ENCODE data around the gene PRDM1.

Gene PRDM1

DNA sequence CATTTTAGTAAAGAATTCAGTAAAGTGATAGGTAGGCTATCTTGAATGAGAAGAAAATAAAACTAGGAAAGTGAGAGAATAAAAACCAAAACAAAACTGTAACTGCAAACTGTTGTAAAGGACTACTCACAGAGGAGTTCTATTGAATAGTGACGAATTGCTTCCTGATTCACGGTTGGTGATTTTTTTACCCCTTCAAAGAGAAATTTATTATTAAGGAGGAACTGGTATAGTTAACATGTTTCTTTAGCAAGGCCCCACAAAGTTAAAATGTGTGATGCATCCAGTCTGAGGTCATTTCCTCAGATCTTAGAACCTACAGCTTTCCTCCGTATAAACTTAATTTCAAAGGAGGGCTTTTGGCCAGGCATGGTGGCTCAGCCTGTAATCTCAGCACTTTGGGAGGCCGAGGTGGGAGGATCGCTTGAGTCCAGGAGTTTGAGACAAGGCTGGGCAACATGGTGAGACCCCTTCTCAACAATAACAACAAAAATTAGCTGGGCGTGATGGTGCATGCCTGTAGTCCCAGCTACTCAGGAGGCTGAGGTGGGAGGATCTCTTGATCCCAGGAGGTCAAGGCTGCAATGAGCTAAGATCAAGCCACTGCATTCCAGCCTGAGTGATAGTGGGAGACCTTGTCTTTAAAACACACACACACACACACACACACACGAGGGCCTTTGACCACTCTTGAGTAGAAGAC lies 8.3 kb downstream of the PRDM1 start:
- peak overlapping the region; percentile 97 for H3K27ac ChIP-seq

GRCh38 chr6:106094964-106095335 lies 8.8 kb downstream of the PRDM1 start:
- no peak for DNase-seq (ENCODE audit: low read depth, low spot score)
- peak overlapping the region; percentile 97 for H3K27ac ChIP-seq

More for the DNA sequence above, 8.3 kb downstream of the PRDM1 start:
- DNase-seq (ENCODE audit: low read depth, low spot score) = no peak

- DNase-seq (ENCODE audit: low read depth, low spot score) = no peak
- H3K27ac ChIP-seq = peak overlapping the region; percentile 97
Measured at GRCh38 chr6:106097411-106098231, 11.5 kb downstream of the PRDM1 start.

DNA sequence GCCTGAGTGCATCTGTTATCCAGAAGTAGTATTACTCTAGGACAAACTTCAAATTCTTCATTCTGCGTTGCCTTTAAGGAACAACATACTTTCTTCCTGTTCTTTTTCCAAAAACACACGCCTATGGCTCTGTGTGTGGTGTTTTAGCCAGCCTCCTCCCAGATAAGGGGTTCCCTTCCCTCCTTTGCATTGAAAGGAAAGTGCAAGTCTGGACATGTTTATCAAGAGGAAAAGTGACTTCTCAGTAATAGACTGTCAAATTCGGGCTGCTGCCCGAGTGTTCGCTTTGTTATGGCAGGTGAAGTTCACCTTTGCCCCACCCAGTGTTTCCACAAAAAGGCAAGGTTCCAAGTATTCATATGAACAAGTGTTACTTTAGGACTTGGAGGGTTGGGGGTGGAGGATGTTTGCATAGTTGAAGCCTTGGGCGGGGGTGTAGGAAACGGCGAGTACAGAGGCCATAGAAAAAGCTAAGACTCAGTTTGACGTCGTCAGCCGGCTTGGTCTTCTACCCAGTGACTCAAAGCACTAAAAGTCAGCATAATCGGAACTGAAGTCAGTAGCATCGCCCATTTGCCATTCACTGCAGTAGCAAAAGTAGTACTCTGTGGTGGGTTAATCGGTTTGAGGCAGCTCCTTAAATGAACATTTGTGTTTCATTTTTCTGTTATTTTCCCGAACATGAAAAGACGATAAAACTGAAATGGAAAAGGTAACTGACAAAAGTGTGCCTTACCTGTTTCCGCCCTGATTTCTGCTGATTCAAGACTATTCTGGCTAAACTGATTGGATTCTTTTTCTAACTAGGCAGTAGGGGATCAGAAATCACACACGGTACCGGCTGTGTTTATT lies 12.5 kb downstream of the PRDM1 start:
- DNase-seq (ENCODE audit: low read depth, low spot score) = peak; percentile 83
- H3K27ac ChIP-seq = peak overlapping the region; percentile 97

- peak overlapping the region; percentile 97 for H3K27ac ChIP-seq
- DNase-seq (ENCODE audit: low read depth, low spot score) = no peak
Measured at GRCh38 chr6:106099235-106099537, 13.1 kb downstream of the PRDM1 start.

DNA sequence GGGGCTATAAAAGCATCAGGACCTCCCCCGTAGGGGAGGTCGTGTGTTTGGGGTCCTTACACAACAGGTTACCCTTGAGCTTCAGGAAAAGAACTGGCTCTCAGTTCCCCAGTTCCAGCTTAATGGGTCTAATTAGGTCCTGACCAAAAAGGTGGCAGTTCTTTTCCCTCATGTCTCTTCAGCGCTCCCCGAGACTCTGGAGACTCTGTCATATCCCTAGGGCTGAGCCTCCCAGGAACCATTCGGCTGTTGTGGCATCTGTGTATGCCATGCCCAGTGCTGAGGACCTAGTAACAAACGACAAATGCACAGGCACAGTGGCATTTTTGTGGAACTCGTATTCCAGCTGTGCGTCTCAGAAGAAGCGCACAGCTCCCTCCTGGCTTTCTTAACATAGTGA lies 14.6 kb downstream of the PRDM1 start:
- peak overlapping the region; percentile 97 for H3K27ac ChIP-seq
- DNase-seq (ENCODE audit: low read depth, low spot score) = no peak

- H3K27ac ChIP-seq = peak overlapping the region; percentile 97
- DNase-seq (ENCODE audit: low read depth, low spot score) = no peak
Measured at GRCh38 chr6:106101466-106101865, 15.3 kb downstream of the PRDM1 start.

- DNase-seq (ENCODE audit: low read depth, low spot score) = no peak
- H3K27ac ChIP-seq = peak overlapping the region; percentile 97
Measured at GRCh38 chr6:106102034-106102433, 15.9 kb downstream of the PRDM1 start.

DNA sequence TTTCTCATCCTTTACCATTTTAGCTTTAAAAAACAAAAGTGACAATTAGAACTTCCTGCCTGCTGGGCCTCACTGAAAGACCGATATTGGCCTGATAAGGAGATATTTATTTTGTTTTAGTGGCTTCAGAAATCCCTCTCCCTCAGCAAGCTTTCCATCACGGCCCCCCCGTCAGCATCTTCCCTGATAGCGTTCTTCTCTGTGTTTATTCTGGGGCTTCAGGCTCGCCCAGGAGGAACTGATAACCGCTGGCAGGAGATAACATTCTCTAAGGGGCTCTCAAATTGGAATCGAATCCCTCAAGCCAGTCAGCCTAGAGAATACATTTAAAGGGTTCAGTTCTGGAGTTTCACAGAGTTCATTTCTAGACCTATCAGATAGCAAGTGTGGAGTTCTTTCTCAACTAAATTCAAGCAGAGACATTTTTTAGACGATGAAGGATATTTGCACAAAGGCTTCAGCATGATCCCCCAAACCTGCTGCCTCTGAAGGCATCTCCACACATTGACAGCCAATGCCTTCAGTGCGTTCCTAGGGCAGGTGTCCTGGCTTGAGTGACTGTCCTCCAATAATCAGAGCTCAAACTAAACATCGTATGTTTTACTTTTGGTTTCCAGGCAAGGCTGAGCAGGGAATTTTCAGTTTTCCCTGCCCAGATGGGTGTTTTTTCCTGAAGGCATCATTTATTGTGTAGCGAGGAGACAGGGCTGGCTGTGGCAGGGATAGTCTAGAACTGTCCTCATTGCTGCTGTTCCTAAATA lies 17.0 kb downstream of the PRDM1 start:
- DNase-seq (ENCODE audit: low read depth, low spot score) = no peak
- H3K27ac ChIP-seq = peak overlapping the region; percentile 97

DNA sequence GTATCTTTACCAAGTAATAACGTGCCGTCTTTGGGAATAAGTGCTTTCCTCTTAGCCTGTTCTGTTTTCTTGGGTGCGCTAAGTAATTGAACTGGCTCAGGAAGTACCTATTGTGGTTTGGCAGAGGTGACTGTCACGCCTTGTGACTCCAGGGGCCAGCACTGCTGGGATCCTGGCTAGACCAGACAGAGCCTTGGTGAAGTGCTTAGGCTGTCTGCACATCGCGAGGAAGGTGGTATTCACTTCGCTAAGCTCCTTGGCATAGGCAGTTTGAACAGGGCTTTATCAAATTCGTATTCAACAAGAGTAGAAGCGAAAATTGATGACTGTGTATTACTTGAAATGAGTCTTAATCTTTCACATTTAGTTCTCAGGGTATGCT lies 17.6 kb downstream of the PRDM1 start:
- DNase-seq (ENCODE audit: low read depth, low spot score) = no peak
- peak overlapping the region; percentile 97 for H3K27ac ChIP-seq

DNA sequence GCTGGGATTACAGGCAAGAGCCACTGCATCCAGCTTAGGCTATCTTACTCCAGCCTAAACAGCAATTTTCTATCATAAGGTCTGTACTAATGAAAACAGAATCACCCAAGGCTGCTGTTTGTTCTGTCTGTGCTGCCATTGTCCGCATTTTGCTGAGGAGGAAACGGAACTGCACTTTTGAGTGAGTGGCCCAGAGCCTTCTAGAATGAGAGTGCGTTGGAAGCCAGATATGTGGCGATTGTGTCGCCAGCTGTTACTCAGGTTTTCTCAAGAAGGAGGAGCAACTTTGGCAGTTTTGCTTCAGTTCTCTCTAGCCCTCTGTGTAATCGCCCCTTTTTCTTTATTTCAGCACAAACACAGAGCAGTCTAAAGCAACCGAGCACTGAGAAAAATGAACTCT lies 18.3 kb downstream of the PRDM1 start:
- DNase-seq (ENCODE audit: low read depth, low spot score) = no peak
- peak overlapping the region; percentile 97 for H3K27ac ChIP-seq

GRCh38 chr6:106104941-106105340 lies 18.8 kb downstream of the PRDM1 start:
- H3K27ac ChIP-seq = no peak overlapping the region
- DNase-seq (ENCODE audit: low read depth, low spot score) = no peak

DNA sequence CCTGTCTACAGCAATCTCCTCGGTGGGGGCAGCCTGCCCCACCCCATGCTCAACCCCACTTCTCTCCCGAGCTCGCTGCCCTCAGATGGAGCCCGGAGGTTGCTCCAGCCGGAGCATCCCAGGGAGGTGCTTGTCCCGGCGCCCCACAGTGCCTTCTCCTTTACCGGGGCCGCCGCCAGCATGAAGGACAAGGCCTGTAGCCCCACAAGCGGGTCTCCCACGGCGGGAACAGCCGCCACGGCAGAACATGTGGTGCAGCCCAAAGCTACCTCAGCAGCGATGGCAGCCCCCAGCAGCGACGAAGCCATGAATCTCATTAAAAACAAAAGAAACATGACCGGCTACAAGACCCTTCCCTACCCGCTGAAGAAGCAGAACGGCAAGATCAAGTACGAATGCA lies 19.4 kb downstream of the PRDM1 start:
- no peak for DNase-seq (ENCODE audit: low read depth, low spot score)
- H3K27ac ChIP-seq = peak overlapping the region; percentile 46

- peak overlapping the region; percentile 46 for H3K27ac ChIP-seq
- no peak for DNase-seq (ENCODE audit: low read depth, low spot score)
Measured at GRCh38 chr6:106106276-106107042, 20.3 kb downstream of the PRDM1 start.

DNA sequence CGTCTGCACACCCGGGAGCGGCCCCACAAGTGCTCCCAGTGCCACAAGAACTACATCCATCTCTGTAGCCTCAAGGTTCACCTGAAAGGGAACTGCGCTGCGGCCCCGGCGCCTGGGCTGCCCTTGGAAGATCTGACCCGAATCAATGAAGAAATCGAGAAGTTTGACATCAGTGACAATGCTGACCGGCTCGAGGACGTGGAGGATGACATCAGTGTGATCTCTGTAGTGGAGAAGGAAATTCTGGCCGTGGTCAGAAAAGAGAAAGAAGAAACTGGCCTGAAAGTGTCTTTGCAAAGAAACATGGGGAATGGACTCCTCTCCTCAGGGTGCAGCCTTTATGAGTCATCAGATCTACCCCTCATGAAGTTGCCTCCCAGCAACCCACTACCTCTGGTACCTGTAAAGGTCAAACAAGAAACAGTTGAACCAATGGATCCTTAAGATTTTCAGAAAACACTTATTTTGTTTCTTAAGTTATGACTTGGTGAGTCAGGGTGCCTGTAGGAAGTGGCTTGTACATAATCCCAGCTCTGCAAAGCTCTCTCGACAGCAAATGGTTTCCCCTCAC lies 21.0 kb downstream of the PRDM1 start:
- H3K27ac ChIP-seq = peak overlapping the region; percentile 46
- no peak for DNase-seq (ENCODE audit: low read depth, low spot score)

DNA sequence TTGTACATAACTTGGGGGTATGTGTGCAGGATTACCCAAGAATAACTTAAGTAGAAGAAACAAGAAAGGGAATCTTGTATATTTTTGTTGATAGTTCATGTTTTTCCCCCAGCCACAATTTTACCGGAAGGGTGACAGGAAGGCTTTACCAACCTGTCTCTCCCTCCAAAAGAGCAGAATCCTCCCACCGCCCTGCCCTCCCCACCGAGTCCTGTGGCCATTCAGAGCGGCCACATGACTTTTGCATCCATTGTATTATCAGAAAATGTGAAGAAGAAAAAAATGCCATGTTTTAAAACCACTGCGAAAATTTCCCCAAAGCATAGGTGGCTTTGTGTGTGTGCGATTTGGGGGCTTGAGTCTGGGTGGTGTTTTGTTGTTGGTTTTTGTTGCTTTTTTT lies 22.0 kb downstream of the PRDM1 start:
- H3K27ac ChIP-seq = peak overlapping the region; percentile 46
- DNase-seq (ENCODE audit: low read depth, low spot score) = no peak

- DNase-seq (ENCODE audit: low read depth, low spot score) = no peak
- H3K27ac ChIP-seq = peak overlapping the region; percentile 46
Measured at GRCh38 chr6:106109029-106109428, 22.9 kb downstream of the PRDM1 start.

- no peak for DNase-seq (ENCODE audit: low read depth, low spot score)
Measured at GRCh38 chr6:106110164-106110826, 24.2 kb downstream of the PRDM1 start.

DNA sequence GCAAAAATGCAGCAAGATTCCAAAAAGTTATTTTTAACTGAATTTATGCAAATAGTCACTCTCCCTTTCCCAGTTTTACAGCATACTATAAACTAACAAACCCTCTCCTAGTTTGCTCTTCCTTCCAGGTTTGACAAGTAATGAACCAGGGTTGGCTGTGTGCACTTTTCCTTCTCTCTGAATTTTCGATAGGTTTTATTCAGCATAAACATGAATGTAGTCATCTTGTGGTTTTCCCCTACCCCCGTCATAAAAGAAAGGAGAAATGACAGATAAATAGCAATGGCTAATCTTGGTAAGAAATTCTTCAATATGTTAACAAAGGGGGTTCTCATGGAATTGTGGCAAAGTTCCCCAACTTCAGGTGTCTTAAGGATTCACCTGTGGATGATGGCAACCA lies 26.3 kb downstream of the PRDM1 start:
- no peak for DNase-seq (ENCODE audit: low read depth, low spot score)
- H3K27ac ChIP-seq = peak overlapping the region; percentile 46

More at GRCh38 chr6:106110164-106110826, 24.2 kb downstream of the PRDM1 start:
- peak overlapping the region; percentile 46 for H3K27ac ChIP-seq

Data from epithelial cell of prostate (primary cell).